GM12874 (cell line): ENCODE results near the gene PPFIA4.
A peak's percentile ranks its signal among the peaks of the same experiment; 100 is the strongest.

ENCODE experiments used
- TF ChIP-seq, protein P1 (sequence below): IDR thresholded peaks from 2 replicates; pipeline ENCODE4 v1.5.1; 2011; ENCODE audit warnings: low read depth, mild to moderate bottlenecking, control low read depth, low read length, moderate library complexity; ENCODE audit not compliant: insufficient read depth

The PPFIA4 gene

DNA sequence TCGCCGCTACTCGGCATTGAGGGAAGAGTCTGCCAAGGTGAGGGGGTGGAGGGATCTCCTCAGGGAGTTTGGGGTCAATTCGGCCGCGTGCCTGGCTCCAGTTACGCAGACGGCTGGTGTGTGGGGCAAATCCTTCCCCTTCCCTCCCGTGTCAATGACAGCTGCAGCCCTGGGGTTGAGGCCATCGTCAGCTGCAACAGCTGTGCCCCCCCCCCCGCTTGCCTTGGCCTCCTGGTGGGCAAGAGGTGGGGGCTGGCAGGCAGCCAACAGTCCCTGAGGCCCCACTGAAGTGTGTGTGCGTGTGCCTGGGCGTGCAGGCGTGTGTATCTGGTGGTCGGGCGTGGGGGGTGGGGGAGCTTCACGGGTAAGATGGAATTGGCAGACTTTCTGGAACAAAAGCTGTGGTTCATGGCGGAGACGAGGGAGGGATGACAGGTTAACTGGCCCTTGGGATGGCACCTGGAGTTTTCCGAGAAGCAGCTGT, 25.6 kb downstream of the PPFIA4 start:
- TF ChIP-seq, protein P1, sequence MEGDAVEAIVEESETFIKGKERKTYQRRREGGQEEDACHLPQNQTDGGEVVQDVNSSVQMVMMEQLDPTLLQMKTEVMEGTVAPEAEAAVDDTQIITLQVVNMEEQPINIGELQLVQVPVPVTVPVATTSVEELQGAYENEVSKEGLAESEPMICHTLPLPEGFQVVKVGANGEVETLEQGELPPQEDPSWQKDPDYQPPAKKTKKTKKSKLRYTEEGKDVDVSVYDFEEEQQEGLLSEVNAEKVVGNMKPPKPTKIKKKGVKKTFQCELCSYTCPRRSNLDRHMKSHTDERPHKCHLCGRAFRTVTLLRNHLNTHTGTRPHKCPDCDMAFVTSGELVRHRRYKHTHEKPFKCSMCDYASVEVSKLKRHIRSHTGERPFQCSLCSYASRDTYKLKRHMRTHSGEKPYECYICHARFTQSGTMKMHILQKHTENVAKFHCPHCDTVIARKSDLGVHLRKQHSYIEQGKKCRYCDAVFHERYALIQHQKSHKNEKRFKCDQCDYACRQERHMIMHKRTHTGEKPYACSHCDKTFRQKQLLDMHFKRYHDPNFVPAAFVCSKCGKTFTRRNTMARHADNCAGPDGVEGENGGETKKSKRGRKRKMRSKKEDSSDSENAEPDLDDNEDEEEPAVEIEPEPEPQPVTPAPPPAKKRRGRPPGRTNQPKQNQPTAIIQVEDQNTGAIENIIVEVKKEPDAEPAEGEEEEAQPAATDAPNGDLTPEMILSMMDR: no peak

DNA sequence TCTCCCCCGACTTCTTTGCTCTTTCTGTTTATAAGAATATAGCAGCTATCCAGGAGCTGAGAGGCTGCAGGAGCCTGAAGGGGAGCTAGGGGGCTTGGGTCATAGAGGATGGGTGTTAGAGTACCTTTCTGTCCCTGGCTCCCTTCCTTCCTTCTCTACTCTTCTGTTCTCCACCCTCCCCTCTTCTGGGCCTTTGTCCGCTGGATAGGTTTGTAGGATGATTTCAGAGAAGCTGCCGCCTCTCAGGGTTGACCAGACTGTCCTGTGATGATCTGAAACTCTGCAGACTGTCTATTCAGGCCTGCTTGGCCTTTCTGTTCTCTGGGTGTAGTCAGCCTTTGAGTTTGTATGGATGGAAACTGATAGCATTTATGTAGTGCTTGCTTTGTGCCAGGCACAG, 26.3 kb downstream of the PPFIA4 start:
- TF ChIP-seq, protein P1: no peak

DNA sequence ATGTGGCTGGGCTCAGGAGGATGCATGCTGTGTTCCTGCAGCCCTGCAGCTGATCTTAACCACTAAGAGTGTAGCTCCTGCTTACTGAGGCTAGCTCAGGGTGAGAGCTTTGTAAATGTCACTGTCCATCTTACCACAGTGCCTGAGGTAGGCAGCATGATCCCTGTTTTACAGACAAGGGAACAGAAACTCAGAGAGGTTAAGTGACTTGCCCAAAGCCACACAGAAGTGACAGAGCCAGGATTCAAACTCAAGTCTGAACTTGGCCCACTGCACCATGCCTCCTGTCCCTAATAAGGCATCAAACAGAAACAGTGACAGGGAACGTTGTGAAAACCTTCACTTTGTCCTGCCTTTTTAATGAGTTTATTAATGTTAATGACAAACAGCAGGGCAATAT, 27.9 kb downstream of the PPFIA4 start:
- TF ChIP-seq, protein P1: no peak

DNA sequence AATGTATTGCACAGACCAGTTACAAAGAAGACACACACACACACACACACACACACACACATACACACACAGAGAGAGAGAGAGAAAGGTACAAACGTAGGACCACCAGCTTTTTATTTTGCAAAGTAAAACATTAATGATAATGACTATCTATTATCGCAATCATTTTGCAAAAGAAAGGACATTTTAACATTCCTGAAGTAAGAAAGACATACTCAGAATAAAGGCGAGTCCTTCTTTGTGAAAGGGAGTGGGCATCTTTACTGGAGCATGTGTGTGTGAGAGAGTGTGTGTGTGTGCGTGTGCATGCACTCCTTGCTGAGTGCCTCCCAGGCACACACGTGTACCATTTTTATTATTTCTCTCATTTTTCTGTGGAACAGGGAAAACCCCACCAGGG, 28.4 kb downstream of the PPFIA4 start:
- TF ChIP-seq, protein P1: no peak

DNA sequence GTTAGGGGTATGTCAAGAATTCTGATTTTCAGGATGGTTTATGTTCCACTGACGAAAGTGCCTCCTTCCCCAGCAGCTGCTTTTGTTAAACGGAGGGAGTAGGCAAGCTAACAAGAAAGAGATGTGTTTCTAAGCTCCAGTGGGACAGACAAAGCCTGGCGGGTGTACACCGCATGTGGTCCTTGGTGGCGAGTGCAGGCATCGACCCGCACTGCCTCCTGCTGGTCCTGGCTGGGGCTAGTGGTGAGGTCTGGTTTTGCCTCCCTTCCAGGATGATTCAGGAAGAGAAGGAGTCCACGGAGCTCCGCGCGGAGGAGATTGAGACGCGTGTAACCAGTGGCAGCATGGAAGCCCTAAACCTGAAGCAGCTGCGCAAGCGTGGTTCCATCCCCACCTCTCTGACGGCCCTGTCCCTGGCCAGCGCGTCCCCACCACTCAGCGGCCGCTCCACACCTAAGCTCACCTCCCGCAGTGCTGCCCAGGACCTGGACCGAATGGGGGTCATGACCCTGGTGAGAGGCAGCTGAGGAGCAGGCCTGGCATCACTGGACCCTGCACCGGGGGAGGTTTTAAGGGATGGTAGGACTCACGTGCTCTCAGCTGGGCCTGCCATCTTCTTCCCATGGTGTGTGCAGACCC, 29.0 kb downstream of the PPFIA4 start:
- TF ChIP-seq, protein P1: no peak

DNA sequence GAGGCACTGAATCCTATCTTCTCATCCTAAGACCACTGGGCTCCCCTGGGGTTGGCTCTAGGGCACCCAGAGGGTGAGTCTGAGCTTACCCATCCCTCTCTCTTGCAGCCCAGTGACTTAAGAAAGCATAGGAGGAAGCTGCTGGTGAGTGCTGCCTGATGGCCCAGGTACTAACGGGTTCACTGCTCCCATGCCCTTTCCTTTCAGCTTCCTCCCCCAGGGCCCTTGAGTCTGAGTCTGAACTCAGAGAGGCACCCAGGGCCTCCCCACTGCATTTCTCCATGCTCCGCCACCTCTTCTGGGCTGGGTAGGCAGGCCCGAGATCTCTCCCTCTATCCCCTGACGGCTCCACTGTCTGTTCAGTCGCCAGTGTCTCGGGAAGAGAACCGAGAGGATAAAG, 29.7 kb downstream of the PPFIA4 start:
- TF ChIP-seq, protein P1: no peak

DNA sequence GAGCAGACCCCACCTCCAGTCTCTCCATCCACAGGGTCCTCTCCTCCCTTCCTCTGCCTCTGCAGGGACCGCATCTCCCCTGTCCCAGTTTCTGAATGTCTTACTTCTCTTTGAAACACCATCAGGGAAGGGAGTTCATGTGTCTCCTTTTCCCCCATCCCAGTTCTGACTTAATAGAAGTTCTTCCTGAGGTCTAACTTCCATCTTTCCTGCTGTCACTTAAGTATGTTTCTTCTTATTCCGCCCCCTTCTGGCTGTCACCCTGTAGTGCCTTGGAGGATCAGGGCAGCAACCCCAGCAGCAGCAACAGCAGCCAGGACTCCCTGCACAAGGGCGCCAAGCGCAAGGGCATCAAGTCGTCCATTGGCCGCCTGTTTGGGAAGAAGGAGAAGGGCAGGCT, 30.2 kb downstream of the PPFIA4 start:
- TF ChIP-seq, protein P1: peak; percentile 36; the same call in 1 of the 2 replicates
